Stimulated activated CD8-positive, alpha-beta memory T cell treated with anti-CD3 and anti-CD28 coated beads, Interleukin-2, amount 100 ng/mL, for 1 hour (primary cell): Measurements from ENCODE around the gene SMDT1.

Experiments
- DNase-seq, 2 donors: peaks; one replicate each; pipeline ENCODE4 v3.0.0-alpha.2; 2020; ENCODE audit warnings: low read depth in 2 of 2

SMDT1 gene, protein sequence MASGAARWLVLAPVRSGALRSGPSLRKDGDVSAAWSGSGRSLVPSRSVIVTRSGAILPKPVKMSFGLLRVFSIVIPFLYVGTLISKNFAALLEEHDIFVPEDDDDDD

GRCh38 chr22:42079319-42080251, at the start of gene SMDT1:
Gene SMDT1, plus strand, starts transcription at chr22:42079700. Its CDS starts 69 bp downstream, at chr22:42079769.
- DNase-seq, result peak; percentile 97 to 98

DNA sequence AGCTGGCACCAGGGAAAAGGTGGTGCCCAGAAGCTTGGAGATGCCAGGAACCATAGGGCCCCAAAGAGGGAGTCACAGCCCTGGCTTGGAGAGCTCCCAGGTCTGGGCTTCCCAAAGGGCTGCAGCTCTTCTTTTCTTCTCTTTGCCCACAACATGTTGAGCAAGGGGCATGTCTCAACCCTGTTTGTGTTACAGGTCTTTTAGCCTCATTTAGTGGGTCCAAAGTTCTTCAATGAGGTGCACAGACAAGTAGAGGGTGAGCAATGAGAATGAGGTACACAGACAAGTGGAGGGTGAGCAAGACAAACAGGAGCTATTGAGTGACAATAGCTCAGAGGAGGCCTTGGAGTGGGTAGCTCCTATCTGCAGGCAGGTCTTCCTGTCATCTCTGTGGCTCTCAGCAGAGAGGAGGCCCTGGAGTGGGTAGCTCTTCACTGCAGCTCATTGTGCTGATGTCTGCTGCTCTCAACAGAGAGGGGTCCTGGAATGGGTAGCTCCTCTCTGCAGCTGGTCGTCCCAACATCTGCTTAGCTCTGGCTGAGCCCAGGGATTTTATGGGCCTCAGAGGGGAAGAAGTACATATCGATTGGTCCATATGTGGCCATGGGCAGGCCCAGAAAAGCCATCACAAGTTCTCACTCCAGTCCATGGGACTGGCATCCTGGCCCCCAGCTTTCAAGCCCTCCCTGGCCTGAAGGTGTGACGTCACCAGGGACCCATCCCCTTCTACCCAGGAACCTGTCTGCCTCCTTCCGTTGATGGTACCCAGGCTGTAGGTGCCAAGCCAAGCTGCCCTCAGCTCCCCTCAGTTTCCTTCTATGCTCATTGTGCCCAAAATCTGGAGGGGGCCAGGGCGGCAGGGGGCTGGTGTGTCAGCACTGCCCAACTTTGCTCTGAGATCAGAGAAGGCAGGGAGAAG, 46.0 kb upstream of the SMDT1 start:
- no peak for DNase-seq

DNA sequence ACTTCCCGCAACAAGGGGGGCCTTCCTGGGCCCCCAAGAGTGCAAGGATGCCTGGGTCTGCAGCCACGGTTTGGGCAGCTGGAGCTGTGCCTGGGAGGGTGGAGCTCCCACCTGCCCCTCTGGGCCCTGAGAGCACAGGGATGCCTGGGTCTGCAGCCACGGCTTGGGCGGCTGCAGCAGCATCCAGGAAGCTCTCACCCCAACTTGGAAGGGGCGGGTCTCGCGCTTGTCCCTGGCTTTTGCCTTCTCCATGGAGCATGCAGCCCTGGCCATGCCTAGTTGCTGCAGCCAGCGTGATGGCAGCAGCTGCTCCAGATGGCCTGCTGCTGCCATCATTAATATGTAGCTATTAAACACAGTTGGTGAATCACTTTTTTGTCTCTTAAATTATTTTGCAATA, 44.2 kb upstream of the SMDT1 start:
- DNase-seq, result no peak

DNA sequence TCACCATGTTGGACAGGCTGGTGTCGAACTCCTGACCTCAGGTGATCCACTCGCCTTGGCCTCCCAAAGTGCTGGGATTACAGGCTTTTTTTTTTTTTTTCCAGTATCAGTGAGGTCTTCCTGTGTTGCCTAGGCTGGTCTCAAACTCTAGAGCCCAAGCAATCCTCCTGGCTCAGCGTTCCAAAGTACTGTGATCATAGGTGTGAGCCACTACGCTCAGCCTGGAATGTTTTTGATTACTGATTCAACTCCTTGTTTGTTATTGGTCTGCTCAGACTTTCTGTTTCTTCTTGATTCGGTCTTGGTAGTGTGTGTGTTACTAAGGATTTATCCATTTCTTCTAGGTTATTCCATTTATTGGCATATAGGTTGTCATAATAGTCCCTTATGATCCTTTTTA, 40.2 kb upstream of the SMDT1 start:
- DNase-seq, result no peak

GRCh38 chr22:42041784-42042183, 37.7 kb upstream of the SMDT1 start:
- DNase-seq, result no peak

GRCh38 chr22:42050641-42051180, 28.8 kb upstream of the SMDT1 start:
- no peak for DNase-seq

- DNase-seq, result no peak
These were observed 26.7 kb upstream of the SMDT1 start for GRCh38 chr22:42052765-42053164.

GRCh38 chr22:42056757-42057511, 22.6 kb upstream of the SMDT1 start:
- DNase-seq, result no peak

DNA sequence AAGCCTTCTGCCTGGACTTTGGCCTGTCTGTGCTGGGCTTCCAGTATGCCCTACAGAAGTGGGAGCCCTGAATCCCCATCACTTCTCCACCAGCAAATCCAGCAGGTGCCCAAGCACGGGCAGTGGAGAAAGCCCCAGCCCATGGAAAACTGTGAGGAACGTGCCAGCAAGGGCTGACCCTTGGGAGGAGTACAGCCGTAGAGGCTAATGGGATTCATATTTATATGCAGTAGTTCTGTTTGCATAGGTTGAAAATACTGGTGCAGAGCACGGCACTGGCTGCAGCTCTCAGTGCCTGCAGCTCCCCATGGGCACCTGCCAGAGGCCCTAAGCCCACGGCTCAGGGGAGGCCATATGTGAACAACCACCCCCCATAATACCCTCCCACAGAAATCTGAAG, 19.0 kb upstream of the SMDT1 start:
- DNase-seq, result no peak

- DNase-seq, result no peak
These were observed 18.5 kb upstream of the SMDT1 start for GRCh38 chr22:42061041-42061440.

DNA sequence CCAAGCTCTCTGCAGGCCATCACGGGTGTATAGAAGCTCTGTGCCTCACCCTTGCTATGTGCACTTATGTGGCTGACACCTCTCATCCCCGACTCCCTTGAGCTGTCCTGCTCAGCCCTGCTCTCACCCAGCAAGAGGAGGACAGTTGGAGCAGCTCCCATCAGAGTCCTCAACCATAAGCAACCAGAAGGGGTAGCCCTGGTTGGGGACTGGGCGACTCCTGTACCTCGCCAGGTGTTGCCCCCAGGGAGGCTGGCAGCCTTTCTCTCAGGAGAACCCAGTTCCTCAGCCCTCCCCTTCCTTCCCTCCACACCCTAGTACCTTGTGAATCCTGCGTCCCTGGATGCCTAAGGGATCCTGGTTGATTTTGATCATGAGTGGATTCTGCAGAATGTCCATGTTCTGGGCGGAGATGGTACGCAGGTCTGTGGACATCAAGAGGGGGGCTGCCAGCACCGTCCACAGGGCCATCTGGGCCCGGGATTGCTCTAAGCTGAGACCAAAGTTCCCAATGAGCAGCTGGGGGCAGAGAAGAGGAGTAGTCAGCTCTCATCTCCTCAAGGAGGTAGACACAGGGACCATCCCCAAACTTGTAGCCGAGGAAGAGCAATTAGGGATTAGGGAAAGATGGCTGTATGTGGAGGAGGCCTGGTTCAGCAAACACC, 16.9 kb upstream of the SMDT1 start:
- DNase-seq, result no peak

DNA sequence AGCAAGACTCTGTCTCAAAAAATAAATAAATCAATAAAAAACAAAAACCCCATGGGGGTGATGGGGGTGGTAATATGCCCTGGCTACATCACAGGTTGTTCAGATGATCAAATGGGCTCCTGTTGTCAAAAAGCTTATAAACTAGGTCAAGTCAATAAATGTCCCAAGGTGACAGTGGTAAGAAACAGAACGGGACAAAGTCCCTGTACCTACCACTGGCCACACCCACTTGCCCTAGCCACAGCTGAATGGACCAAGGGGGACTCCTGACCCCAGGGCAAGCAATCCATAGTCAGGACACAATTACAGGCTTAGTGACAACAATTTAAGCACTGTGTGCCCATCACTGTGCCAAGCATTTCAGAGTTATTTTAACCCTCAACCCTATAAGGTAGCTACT, 14.9 kb upstream of the SMDT1 start:
- no peak for DNase-seq

DNA sequence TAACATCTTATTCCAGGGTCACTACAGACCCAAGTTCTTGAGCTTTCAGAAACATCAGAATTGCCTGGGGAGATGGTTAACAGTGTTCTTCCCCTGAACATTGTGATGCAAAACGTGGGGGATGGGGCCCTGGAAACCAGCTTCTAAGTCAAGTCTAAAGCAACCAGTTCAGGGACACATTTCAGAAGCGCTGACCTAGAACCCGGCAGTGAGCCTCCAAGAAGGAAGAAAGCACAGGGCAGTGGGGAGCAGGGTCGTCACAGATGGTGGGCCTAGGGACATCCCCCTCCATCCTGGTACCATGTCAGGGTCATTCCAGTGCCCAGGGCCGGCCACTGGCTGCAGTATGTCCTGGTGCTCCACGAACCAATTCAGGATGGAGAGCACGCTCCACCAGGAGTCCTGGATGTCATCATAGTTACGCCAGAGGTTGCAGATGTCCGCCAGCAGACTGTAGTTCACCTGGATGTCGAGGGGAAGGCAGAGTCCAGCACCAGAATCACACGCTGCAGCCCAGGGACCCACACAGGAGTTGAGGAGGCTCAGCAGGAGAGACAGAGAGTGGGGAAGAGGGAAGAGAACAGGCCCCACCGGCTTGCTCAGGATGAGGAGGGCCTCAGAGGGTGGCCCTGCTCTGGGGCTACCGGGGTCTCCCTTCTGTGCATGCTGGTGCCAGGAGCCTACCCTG, 13.9 kb upstream of the SMDT1 start:
- no peak for DNase-seq

DNA sequence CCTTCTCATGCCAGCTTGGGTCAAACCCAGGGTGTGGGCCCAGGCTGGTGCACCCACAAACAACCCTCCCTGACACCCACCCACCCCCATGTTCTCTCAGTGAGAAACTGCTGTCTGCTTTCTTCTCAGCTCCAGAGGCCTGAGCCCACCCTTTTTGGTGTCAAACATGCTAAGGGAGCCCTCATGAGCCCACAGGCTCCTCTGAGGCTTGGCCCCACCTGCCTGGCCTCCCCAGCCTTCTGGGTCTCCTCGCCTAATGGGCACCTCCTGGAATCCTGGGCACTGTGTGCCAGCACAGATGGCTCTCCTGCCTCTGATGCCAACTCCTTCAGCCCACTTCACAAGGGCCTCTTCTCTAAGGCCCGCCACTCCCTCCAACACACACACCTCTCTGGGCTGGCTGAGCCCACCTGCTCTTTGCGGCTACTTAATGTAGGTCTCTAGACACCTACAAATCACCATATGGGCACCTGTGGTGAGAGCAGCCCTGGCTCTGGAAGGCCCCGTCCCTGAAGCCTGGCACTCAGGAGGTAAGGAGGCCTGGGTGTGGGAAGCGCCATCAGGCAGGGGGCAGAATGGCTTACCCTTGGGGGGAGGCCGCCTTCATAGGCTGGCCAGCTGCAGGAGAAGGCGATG, 13.3 kb upstream of the SMDT1 start:
- no peak for DNase-seq

GRCh38 chr22:42066937-42067336, 12.6 kb upstream of the SMDT1 start:
- DNase-seq, result no peak

DNA sequence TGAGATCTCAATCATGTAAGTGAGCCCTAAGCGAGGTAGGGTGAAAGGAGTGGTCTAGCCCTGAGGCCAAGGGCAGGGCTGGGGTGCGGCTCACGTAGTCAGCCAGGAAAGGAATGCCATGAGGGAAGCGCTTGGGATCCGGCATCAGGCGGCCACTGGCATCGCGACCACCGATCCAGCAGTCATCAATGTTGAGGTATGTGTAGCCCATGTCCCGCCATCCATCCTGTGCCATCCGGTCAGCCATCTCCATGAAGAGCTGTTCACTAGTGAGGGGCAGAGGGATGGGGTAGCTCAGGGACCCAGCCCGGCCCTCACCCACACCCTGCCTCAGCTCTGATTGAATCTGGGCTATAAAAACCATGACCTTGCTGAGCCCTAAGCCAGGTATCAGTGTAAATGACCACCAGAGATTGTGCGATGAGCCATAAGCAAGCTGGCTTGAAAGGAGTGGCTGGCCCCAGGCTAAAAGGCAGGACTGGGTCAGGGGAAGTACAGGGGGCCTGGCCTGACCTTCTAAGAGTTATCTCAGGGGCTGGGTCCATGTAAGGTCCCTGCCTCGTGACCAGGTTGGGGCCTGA, 11.7 kb upstream of the SMDT1 start:
- no peak for DNase-seq

GRCh38 chr22:42068291-42068690, 11.2 kb upstream of the SMDT1 start:
- DNase-seq, result no peak

DNA sequence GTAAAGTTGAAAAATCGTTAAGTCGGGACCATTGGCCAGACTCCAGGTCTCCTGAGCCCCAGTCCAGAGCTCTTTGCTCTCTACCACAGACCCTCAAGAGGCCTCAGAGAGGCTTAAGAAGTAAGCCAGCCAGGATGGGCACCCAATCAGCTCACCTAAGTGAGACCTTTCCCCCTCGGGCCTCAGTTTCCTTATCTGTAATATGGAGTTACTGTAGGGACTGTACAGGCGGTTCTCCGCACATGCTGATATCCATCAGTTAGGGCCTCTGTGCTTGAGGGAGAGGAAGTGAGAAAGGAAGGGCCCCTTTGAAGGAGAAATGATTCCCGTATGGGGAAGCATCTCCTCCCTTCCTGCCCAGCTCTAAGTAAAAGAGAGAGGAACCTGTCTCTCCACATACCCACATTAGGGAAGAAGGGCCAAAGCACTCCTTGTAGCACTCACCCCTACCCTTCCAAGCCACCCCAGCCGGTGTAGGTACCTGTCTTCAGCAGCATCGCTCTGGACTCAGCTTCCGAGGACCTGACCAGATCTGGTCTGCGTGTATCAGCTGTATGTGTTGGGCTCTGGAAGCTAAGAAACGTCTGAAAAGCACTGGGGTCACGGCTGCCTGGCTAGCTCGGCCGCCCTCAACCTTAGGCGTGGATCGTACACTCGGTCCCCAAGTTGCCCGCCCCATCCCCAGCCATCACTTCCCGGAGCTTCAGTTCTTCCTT, 9.5 kb upstream of the SMDT1 start:
- DNase-seq, result no peak
